ENCODE measurements around the gene ADARB2. TPM values are rescaled to one million over a fixed set of nuclear protein-coding genes. Genes with fewer than 3 reads are reported as not detected.

ADARB2 gene
- total and polyA plus RNA-seq, 2 donors (not counting 1 experiment from before 2014, with no cell fraction given) = not detected

GRCh38 chr10:1552406-1552805 is 184.9 kb downstream of the ADARB2 start:
- Histone ChIP-seq H3K36me3 (ENCODE audit: control insufficient read depth, insufficient read depth, low read length) (no peaks in the 10 kb centered on the region), H3K9ac (ENCODE audit: insufficient read depth, low read length) (no peak overlapping the region), H3K79me2 (ENCODE audit: control insufficient read depth, insufficient read depth, low read length) (no peaks in the 10 kb centered on the region), H3K27me3 (ENCODE audit: control insufficient read depth, insufficient read depth, low read length) (no peaks in the 10 kb centered on the region), H3K4me1 (ENCODE audit: control insufficient read depth, extremely low read depth, insufficient read depth, low read length) (no peaks in the 10 kb centered on the region), H2AFZ (ENCODE audit: low read length) (no peak overlapping the region), H3K9me3 (ENCODE audit: control insufficient read depth, insufficient read depth, low read depth, low read length) (no peaks in the 10 kb centered on the region), H3K4me2 (ENCODE audit: extremely low read depth, insufficient read depth, low read length) (no peak overlapping the region), H3K27ac (ENCODE audit: insufficient read depth, low read length) (no peak overlapping the region), H4K20me1 (ENCODE audit: control insufficient read depth, extremely low read depth, insufficient read depth, low read length) (no peaks in the 10 kb centered on the region), H3K4me3 (replicated peaks in 1 of 4; ENCODE audit: control extremely low read depth in 1 of 4, insufficient read depth in 1 of 4, low read depth in 3 of 4, low read length in 4 of 4) (no peak overlapping the region)
- no peak for DNase-seq (ENCODE audit: low read depth in 2 of 2)
- TF ChIP-seq EZH2 (IDR thresholded peaks at IDR 0.05; ENCODE audit: low read length, missing control alignments) (no peak), CTCF (conservative IDR thresholded peaks at IDR 0.05 in 1 of 2, IDR thresholded peaks at IDR 0.05 in 1 of 2; ENCODE audit: low read depth in 1 of 2, low read length in 2 of 2) (no peak)

GRCh38 chr10:1551636-1552338 is 185.5 kb downstream of the ADARB2 start:
- TF ChIP-seq EZH2 (IDR thresholded peaks at IDR 0.05; ENCODE audit: low read length, missing control alignments) (no peak), CTCF (conservative IDR thresholded peaks at IDR 0.05 in 1 of 2, IDR thresholded peaks at IDR 0.05 in 1 of 2; ENCODE audit: low read depth in 1 of 2, low read length in 2 of 2) (no peak)
- no peaks in the 10 kb centered on the region for H3K27me3 ChIP-seq (ENCODE audit: control insufficient read depth, insufficient read depth, low read length)
- H3K4me2 ChIP-seq (ENCODE audit: extremely low read depth, insufficient read depth, low read length) = no peak overlapping the region
- H3K36me3 ChIP-seq (ENCODE audit: control insufficient read depth, insufficient read depth, low read length) = no peaks in the 10 kb centered on the region
- no peaks in the 10 kb centered on the region for H4K20me1 ChIP-seq (ENCODE audit: control insufficient read depth, extremely low read depth, insufficient read depth, low read length)
- H3K27ac ChIP-seq (ENCODE audit: insufficient read depth, low read length) = no peak overlapping the region
- no peak for DNase-seq (ENCODE audit: low read depth in 2 of 2)
- no peak overlapping the region for H2AFZ ChIP-seq (ENCODE audit: low read length)
- H3K79me2 ChIP-seq (ENCODE audit: control insufficient read depth, insufficient read depth, low read length) = no peaks in the 10 kb centered on the region
- no peak overlapping the region for H3K9ac ChIP-seq (ENCODE audit: insufficient read depth, low read length)
- H3K4me1 ChIP-seq (ENCODE audit: control insufficient read depth, extremely low read depth, insufficient read depth, low read length) = no peaks in the 10 kb centered on the region
- H3K4me3 ChIP-seq (replicated peaks in 1 of 4; ENCODE audit: control extremely low read depth in 1 of 4, insufficient read depth in 1 of 4, low read depth in 3 of 4, low read length in 4 of 4) = no peak overlapping the region
- no peaks in the 10 kb centered on the region for H3K9me3 ChIP-seq (ENCODE audit: control insufficient read depth, insufficient read depth, low read depth, low read length)

- Histone ChIP-seq H4K20me1 (ENCODE audit: control insufficient read depth, extremely low read depth, insufficient read depth, low read length) (no peaks in the 10 kb centered on the region), H3K9ac (ENCODE audit: insufficient read depth, low read length) (no peak overlapping the region), H2AFZ (ENCODE audit: low read length) (no peak overlapping the region), H3K4me3 (replicated peaks in 1 of 4; ENCODE audit: control extremely low read depth in 1 of 4, insufficient read depth in 1 of 4, low read depth in 3 of 4, low read length in 4 of 4) (no peak overlapping the region), H3K9me3 (ENCODE audit: control insufficient read depth, insufficient read depth, low read depth, low read length) (no peaks in the 10 kb centered on the region), H3K27me3 (ENCODE audit: control insufficient read depth, insufficient read depth, low read length) (no peaks in the 10 kb centered on the region), H3K79me2 (ENCODE audit: control insufficient read depth, insufficient read depth, low read length) (no peaks in the 10 kb centered on the region), H3K36me3 (ENCODE audit: control insufficient read depth, insufficient read depth, low read length) (no peaks in the 10 kb centered on the region), H3K4me2 (ENCODE audit: extremely low read depth, insufficient read depth, low read length) (no peak overlapping the region), H3K27ac (ENCODE audit: insufficient read depth, low read length) (no peak overlapping the region), H3K4me1 (ENCODE audit: control insufficient read depth, extremely low read depth, insufficient read depth, low read length) (no peaks in the 10 kb centered on the region)
- no peak for DNase-seq (ENCODE audit: low read depth in 2 of 2)
- TF ChIP-seq EZH2 (IDR thresholded peaks at IDR 0.05; ENCODE audit: low read length, missing control alignments) (no peak), CTCF (conservative IDR thresholded peaks at IDR 0.05 in 1 of 2, IDR thresholded peaks at IDR 0.05 in 1 of 2; ENCODE audit: low read depth in 1 of 2, low read length in 2 of 2) (no peak)
These were observed 186.7 kb downstream of the ADARB2 start for GRCh38 chr10:1550616-1551015.
